Measurements from ENCODE around the gene NAA10. TPM values are rescaled to one million over a fixed set of nuclear protein-coding genes. Genes with fewer than 3 reads are reported as not detected.

The NAA10 gene
- total RNA-seq, 3 donors from 2014 or later = 57.7 to 81.0 (median 79.2) TPM

GRCh38 chrX:153925739-153926551 is 8.9 kb downstream of the NAA10 start, which contains the start of gene ARHGAP4:
ARHGAP4 (minus strand) TSS chrX:153926264; CDS start chrX:153926202, 62 bp downstream.
- Histone ChIP-seq H3K27me3 (peaks cover 0 to 46% of the 10 kb centered on the region in 2 donors), H3K36me3 (no peaks in the 10 kb centered on the region), H3K4me3 (peak within 1 kb of the TSS; percentile 49 to 70 (median 63)), H3K27ac (peak within 1 kb of the TSS; percentile 87 to 88), H3K4me1 (no peaks in the 10 kb centered on the region), H3K9me3 (no peaks in the 10 kb centered on the region)
- intact Hi-C loops (cut with DNase I; ENCODE audit: low total_unique reads) = no loop called here
- TF ChIP-seq POLR2AphosphoS5 (IDR thresholded peaks at IDR 0.05) (no peak), CTCF (IDR thresholded peaks at IDR 0.05) (no peak), POLR2A (IDR thresholded peaks at IDR 0.05) (no peak)
- no peak for DNase-seq (ENCODE audit: low spot score in 2 of 2)

- Histone ChIP-seq H3K27ac (peak overlapping the region in 1 of 2 donors; percentile 88), H3K9me3 (no peaks in the 10 kb centered on the region), H3K36me3 (no peaks in the 10 kb centered on the region), H3K27me3 (peaks cover 0 to 51% of the 10 kb centered on the region in 2 donors), H3K4me1 (no peaks in the 10 kb centered on the region), H3K4me3 (peak overlapping the region; percentile 27 to 70 (median 27))
- intact Hi-C loops (cut with DNase I; ENCODE audit: low total_unique reads) = no loop called here
- TF ChIP-seq POLR2A (IDR thresholded peaks at IDR 0.05) (no peak), CTCF (IDR thresholded peaks at IDR 0.05) (no peak), POLR2AphosphoS5 (IDR thresholded peaks at IDR 0.05) (no peak)
- no peak for DNase-seq (ENCODE audit: low spot score in 2 of 2)
Measured at GRCh38 chrX:153925387-153925738, 9.5 kb downstream of the NAA10 start.

- H3K9me3 ChIP-seq = no peaks in the 10 kb centered on the region
- intact Hi-C loops (cut with DNase I; ENCODE audit: low total_unique reads) = no loop called here
- peaks cover 0 to 60% of the 10 kb centered on the region in 2 donors for H3K27me3 ChIP-seq
- H3K27ac ChIP-seq = no peak overlapping the region
- H3K36me3 ChIP-seq = no peaks in the 10 kb centered on the region
- TF ChIP-seq CTCF (IDR thresholded peaks at IDR 0.05) (peak in 1 of 3 donors; percentile 10), POLR2A (IDR thresholded peaks at IDR 0.05) (no peak)
- no peak overlapping the region for H3K4me3 ChIP-seq
- no peak for DNase-seq (ENCODE audit: low spot score in 2 of 2)
- H3K4me1 ChIP-seq = no peaks in the 10 kb centered on the region
Measured at GRCh38 chrX:153924149-153924861, 10.5 kb downstream of the NAA10 start.

- peak; percentile 72 to 77 for DNase-seq (ENCODE audit: low spot score in 2 of 2)
- intact Hi-C loops (cut with DNase I; ENCODE audit: low total_unique reads) = no loop called here
- Histone ChIP-seq H3K27ac (peak overlapping the region in 1 of 2 donors; percentile 26), H3K4me1 (no peaks in the 10 kb centered on the region), H3K4me3 (no peak overlapping the region), H3K9me3 (no peaks in the 10 kb centered on the region), H3K36me3 (no peaks in the 10 kb centered on the region), H3K27me3 (peaks cover 0 to 69% of the 10 kb centered on the region in 2 donors)
- TF ChIP-seq POLR2A (IDR thresholded peaks at IDR 0.05) (no peak), CTCF (IDR thresholded peaks at IDR 0.05) (peak in 2 of 3 donors; percentile 29 to 32)
Measured at GRCh38 chrX:153922932-153923857, 11.6 kb downstream of the NAA10 start.

Measured in breast epithelium (tissue), 4 donors.